Measurements from ENCODE around the gene DGKG. TPM values are rescaled to one million over a fixed set of nuclear protein-coding genes. Genes with fewer than 3 reads are reported as not detected.

DGKG gene
- total and polyA plus RNA-seq, 10 of the 15 experiments (the other 5 are each of a cell fraction or from before 2014, with no cell fraction given) = 0.39 to 6.2 (median 4.7) TPM

DNA sequence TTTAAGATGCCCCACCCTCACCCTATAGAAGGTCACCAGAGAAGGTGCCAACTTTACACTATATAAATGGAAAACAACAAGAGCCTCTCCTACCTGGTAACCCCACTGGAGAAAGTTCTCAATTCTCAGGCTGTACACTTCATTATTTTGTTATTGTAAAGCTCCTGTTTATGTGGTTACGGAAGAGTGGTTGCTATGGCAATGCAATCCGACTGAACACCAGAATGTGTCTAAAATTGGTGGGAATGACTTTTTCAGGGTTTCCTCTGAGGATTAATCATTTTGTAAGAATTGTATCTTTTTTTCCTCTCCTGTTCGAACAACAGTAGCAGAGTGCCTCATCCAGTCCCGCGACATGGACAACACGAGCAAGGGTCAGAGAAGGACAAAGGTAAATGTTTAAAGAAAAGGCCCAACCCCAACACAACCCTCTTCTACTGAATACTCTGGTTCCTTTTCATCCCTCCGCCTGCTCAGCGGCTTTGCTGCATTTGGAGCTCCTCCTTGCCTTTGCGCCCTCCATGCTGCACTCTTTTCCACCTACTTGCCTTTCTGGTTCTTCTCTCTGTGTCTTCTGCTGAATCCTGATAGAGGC is 45.3 kb downstream of the DGKG start (continued):
- TF ChIP-seq MYB (IDR thresholded peaks at IDR 0.05; ENCODE audit: borderline replicate concordance, low read depth, low read length) = no peak
- TF ChIP-seq NRF1 (conservative IDR thresholded peaks at IDR 0.05; ENCODE audit: low read depth, low read length) = no peak
- TF ChIP-seq STAT3 (IDR thresholded peaks at IDR 0.05; ENCODE audit: low read depth, low read length) = no peak
- no peak for TF ChIP-seq MEF2B (IDR thresholded peaks at IDR 0.05; ENCODE audit: partially characterized antibody, poor library complexity, severe bottlenecking)
- TF ChIP-seq TARDBP (IDR thresholded peaks at IDR 0.05; ENCODE audit: borderline replicate concordance) = no peak
- TF ChIP-seq RAD21 (IDR thresholded peaks at IDR 0.05; ENCODE audit: insufficient read depth, low read depth, low read length) = no peak
- TF ChIP-seq, protein P1, sequence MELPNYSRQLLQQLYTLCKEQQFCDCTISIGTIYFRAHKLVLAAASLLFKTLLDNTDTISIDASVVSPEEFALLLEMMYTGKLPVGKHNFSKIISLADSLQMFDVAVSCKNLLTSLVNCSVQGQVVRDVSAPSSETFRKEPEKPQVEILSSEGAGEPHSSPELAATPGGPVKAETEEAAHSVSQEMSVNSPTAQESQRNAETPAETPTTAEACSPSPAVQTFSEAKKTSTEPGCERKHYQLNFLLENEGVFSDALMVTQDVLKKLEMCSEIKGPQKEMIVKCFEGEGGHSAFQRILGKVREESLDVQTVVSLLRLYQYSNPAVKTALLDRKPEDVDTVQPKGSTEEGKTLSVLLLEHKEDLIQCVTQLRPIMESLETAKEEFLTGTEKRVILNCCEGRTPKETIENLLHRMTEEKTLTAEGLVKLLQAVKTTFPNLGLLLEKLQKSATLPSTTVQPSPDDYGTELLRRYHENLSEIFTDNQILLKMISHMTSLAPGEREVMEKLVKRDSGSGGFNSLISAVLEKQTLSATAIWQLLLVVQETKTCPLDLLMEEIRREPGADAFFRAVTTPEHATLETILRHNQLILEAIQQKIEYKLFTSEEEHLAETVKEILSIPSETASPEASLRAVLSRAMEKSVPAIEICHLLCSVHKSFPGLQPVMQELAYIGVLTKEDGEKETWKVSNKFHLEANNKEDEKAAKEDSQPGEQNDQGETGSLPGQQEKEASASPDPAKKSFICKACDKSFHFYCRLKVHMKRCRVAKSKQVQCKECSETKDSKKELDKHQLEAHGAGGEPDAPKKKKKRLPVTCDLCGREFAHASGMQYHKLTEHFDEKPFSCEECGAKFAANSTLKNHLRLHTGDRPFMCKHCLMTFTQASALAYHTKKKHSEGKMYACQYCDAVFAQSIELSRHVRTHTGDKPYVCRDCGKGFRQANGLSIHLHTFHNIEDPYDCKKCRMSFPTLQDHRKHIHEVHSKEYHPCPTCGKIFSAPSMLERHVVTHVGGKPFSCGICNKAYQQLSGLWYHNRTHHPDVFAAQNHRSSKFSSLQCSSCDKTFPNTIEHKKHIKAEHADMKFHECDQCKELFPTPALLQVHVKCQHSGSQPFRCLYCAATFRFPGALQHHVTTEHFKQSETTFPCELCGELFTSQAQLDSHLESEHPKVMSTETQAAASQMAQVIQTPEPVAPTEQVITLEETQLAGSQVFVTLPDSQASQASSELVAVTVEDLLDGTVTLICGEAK (IDR thresholded peaks at IDR 0.05; ENCODE audit: borderline replicate concordance) = no peak
- TF ChIP-seq, protein P2, sequence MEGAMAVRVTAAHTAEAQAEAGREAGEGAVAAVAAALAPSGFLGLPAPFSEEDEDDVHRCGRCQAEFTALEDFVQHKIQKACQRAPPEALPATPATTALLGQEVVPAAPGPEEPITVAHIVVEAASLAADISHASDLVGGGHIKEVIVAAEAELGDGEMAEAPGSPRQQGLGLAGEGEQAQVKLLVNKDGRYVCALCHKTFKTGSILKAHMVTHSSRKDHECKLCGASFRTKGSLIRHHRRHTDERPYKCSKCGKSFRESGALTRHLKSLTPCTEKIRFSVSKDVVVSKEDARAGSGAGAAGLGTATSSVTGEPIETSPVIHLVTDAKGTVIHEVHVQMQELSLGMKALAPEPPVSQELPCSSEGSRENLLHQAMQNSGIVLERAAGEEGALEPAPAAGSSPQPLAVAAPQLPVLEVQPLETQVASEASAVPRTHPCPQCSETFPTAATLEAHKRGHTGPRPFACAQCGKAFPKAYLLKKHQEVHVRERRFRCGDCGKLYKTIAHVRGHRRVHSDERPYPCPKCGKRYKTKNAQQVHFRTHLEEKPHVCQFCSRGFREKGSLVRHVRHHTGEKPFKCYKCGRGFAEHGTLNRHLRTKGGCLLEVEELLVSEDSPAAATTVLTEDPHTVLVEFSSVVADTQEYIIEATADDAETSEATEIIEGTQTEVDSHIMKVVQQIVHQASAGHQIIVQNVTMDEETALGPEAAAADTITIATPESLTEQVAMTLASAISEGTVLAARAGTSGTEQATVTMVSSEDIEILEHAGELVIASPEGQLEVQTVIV (IDR thresholded peaks at IDR 0.05; ENCODE audit: borderline replicate concordance, partially characterized antibody) = no peak
